Activated CD4-positive, alpha-beta T cell treated with anti-CD3 and anti-CD28 coated beads, Interleukin-2, amount 50 U/mL, for 1 hour (primary cell): ENCODE results near the gene ESRRB.

ENCODE experiments used
- DNase-seq: peaks from one replicate; pipeline ENCODE4 v3.0.0-alpha.2; 2020

The ESRRB gene

GRCh38 chr14:76413106-76413961 is 37.4 kb downstream of the ESRRB start:
- DNase-seq, result no peak

GRCh38 chr14:76413962-76414600 is 38.1 kb downstream of the ESRRB start:
- no peak for DNase-seq

DNA sequence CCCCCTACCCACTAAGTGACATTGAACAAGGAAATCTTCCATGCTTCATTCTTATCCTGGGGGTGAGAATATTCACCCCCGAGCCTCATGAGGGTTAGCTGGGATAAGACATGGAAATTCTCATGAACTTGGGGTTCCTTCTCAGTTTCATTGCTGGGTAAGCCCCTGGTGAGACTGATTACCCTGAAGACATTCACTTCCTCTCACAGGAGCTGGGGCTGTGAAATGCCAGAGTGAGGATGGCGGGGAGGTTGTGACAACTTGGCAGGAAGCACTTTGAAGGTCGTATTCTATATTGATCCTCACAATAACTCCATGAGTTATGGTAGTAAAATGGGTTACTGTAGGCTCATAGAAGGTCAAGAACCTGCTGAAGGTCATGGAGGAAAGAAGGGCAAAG is 43.5 kb downstream of the ESRRB start:
- DNase-seq, result no peak

- no peak for DNase-seq
These were observed 44.9 kb downstream of the ESRRB start for GRCh38 chr14:76420827-76421226.

DNA sequence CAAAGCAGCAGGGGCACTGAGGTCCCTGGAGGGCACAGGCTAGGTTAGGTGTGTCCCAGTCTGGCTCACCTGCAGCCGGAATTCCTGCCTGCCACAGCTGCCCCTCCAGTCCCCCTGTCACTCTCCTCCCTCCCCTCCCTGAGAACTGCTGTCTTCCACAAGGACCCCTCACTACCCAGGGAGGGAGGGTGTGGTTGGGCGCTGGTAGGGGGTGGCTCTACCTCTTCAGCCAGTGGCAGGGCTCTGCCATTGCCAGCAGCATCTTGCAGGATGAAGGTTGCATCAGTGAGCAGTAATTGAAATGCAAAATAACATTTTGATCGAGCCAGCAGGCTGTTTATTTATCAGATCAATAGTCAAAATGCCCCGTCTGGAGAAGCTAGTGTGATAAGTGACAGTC is 45.7 kb downstream of the ESRRB start:
- DNase-seq, result no peak

DNA sequence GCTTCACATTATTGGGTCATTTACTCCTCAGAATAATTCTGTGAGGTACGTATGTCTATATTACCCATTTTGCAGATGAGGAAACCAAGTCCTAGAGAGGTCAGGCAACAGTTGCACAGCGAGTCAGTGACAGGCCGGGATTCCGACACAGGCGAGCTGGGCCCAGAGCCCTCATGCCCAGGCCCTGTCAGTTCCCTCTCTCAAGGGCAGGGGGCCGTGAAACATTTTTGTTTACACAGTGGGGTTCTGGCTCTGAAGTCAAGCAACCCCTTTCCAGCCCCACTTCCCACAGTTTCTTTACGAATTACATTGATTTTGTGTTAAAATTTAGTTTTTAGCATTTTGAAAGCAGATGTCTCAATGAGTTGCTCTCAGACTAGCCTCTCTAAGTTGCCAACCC is 46.7 kb downstream of the ESRRB start:
- DNase-seq, result no peak

GRCh38 chr14:76423534-76423933 is 47.6 kb downstream of the ESRRB start:
- DNase-seq, result no peak

GRCh38 chr14:76424359-76424758 is 48.4 kb downstream of the ESRRB start:
- no peak for DNase-seq

DNA sequence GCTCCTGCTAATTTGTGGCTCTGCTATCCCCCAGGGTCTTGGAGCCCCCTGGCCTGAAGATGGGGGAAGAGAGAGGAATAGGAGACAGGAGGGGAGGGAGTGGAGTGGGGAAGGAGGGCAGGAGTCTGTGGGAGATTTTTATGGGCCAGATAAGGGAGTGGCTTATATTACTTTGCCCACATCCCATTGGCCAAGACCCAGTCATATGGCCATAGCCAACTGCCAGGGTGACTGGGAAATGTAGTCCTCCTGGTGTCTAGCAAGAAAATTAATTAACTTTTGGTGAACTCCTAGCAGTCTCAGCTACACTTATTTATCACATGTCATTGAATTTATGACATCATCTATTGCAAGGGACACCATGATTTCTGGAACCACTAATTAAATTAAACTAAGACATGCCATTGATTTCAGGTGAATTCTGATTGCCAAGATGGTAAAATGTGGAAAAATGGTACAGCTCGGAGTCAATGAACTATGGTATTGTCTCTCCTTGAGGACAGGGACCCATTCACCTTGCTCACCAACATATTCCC is 50.3 kb downstream of the ESRRB start:
- DNase-seq, result no peak

- DNase-seq, result no peak
These were observed 52.7 kb downstream of the ESRRB start for GRCh38 chr14:76428611-76429010.

DNA sequence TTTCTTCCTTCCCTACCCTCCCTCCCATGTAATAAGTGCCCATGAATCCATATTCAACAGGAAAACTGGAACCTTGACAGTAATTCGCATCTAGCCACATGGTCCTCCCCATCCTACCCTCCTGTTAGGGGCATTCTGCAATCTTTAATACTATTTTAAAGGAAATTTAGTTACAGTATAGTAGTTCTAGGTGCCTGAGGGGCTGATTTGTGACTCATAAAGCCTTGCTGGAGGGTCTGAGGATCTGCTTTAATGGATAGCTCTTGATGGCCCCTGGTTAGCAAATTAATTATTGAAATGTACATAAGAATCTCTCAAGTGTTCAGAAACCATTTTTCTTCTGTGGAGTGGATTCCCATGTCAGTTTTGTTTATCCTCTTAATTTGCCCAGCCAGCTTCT is 54.1 kb downstream of the ESRRB start:
- no peak for DNase-seq

DNA sequence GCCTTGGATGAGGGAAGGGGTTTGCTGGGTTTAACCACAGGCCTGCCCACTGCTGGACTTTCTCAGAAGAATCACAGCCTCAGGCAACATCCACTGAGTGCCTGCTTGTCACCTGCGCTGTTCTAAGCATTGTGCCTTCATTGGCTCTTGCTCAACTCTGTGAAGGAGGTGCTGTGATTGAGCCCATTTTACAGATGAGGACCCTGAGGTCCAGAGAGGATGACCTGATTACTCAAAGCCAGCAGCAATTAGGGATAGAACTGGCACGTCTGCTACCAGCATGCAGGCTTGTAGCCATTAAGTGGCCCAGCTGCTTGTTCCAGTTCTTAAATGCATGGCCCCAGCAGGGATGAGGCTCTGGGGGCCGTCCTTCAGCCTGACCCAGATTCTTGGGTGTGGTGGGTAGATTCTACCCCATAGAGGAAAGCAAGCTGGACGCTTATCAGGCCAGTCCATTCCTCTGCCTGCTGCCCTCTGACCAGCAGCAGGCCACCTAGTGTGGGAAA is 54.6 kb downstream of the ESRRB start:
- DNase-seq, result no peak

DNA sequence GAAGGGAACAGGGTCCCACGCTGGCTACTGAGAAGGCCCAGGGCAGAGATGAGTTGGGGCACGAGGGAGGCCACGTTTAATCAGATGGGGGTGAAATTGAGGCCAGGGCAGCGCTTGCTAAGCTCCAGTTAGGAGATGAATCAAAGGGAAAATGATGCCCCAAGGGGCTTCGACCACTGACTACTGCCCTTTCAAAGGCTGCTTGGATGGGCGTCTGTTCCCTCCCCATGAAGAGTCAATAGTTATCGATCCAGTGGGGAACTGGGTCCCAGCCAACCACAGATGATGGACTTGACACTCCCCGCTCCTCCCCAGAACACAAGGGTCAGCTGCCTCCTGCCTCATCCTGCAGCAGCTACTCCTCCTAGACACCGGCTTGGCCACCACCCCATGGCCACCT is 55.6 kb downstream of the ESRRB start:
- DNase-seq, result no peak

GRCh38 chr14:76432827-76433752 is 57.2 kb downstream of the ESRRB start:
- no peak for DNase-seq

GRCh38 chr14:76434220-76434619 is 58.3 kb downstream of the ESRRB start:
- DNase-seq, result no peak

DNA sequence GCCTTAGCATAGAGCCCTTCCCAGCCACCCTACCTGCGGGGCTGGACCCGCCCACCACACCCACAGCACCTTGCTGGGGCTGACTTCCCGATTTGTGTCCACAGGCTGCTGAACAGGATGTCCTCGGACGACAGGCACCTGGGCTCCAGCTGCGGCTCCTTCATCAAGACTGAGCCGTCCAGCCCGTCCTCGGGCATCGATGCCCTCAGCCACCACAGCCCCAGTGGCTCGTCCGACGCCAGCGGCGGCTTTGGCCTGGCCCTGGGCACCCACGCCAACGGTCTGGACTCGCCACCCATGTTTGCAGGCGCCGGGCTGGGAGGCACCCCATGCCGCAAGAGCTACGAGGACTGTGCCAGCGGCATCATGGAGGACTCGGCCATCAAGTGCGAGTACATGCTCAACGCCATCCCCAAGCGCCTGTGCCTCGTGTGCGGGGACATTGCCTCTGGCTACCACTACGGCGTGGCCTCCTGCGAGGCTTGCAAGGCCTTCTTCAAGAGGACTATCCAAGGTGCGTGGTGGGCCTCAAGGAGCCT is 63.4 kb downstream of the ESRRB start:
- DNase-seq, result no peak

DNA sequence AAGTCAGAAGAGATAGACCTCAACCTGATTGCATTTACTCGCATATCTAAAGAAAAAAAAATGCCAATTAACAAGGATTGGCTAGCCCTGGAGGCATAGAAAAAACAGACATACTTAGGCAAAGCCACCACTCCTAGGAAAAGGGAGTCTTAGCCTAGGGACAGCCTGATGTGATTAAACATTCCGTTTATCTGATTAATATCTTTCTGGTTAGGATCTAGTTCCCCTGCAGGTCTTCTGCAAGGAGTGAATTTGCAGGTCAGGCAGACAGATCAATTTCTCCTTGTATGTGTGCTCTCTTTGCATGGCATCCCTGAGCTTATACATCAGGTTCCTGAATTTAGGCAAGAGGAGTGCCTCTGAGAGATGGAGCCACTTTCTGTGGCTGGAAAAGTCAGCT is 70.5 kb downstream of the ESRRB start:
- no peak for DNase-seq

DNA sequence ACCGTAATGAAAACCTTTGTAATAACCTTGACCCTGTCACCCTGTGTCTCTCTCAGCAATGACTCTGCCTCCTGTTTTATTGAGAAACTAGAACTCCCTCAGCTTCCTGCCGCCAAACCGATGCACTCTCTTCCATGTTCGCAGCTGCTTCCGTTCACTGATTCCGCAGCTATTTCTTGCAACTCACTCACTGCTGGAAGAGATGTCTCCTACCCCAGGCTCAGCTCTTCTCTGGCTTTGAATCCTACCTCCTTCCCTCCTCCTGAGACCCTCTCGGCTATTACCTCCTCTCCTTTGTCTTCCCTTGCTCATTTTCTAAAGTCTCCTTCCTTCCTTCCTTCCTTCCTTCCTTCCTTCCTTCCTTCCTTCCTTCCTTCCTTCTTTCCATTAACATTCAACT is 71.0 kb downstream of the ESRRB start:
- DNase-seq, result no peak

DNA sequence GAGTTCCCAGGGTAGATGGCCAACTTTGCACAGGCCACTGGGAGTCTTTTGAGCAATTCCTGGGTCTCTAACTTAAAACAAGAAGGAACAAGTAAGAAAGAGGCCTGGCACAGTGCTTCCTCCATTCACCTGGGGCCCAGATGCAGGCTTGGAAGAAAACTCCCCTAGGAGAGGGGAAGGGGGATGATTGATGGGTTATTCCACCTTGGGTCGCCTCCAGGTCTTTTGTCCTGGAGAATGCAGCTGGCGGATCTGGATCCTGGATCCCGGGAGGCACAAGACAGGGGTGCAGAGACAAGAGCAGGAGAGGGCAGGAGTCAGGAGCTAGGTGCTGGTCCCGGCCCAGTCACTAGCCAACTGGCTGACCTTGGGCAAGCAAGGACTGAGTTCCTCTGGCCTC is 74.5 kb downstream of the ESRRB start:
- no peak for DNase-seq

- DNase-seq, result no peak
These were observed 80.3 kb downstream of the ESRRB start for GRCh38 chr14:76456200-76456599.

- no peak for DNase-seq
These were observed 81.1 kb downstream of the ESRRB start for GRCh38 chr14:76456891-76457586.

DNA sequence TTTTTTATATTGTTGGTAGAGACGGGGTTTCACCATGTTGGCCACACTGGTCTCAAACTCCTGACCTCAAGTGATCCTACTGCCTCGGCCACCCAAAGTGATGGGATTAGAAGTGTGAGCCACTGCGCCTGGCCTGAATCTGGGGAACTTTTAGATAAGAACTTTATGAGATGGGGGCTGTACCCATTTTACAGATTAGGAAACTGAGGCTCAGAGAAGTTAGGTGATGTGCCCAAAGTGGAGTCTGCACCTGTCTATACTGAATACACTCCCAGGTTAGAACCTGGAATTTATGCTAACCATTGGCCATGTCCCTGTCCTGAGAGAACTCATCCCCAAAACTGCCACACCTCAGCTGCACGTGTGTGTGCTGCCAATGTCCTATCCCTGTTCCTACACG is 81.9 kb downstream of the ESRRB start:
- no peak for DNase-seq
